ENCODE results near the gene RRM1. TPM values are rescaled to one million over a fixed set of nuclear protein-coding genes. Genes with fewer than 3 reads are reported as not detected.
"Not testable (repeated sequence)": the region's sequence is repeated elsewhere in the genome, so short reads cannot be mapped to it uniquely, and the experiment has no call there.

Gene RRM1
- total and polyA plus RNA-seq, 8 donors, result 16.6 to 100 (median 25.7) TPM

- Histone ChIP-seq H3K9me3 (no peaks in the 10 kb centered on the region), H3K27ac (no peak overlapping the region), H3K27me3 (no peaks in the 10 kb centered on the region), H3K4me1 (no peaks in the 10 kb centered on the region), H3K4me3 (no peak overlapping the region), H3K36me3 (peaks cover 25 to 97% (median 94%) of the 10 kb centered on the region in 4 donors)
- DNase-seq, result no peak
- intact Hi-C loops (cut with DNase I; ENCODE audit: low total_unique reads), result no loop called here
- TF ChIP-seq EP300 (IDR thresholded peaks at IDR 0.05) (no peak), POLR2A (IDR thresholded peaks at IDR 0.05) (no peak), POLR2AphosphoS5 (IDR thresholded peaks at IDR 0.05) (no peak), CTCF (IDR thresholded peaks at IDR 0.05) (no peak)
- WGBS, 5 donors, result 84 to 89% (median 88%) methylated on average over 3 of the region's 3 CpGs
These were observed 23.5 kb downstream of the RRM1 start for GRCh38 chr11:4118107-4118506.

DNA sequence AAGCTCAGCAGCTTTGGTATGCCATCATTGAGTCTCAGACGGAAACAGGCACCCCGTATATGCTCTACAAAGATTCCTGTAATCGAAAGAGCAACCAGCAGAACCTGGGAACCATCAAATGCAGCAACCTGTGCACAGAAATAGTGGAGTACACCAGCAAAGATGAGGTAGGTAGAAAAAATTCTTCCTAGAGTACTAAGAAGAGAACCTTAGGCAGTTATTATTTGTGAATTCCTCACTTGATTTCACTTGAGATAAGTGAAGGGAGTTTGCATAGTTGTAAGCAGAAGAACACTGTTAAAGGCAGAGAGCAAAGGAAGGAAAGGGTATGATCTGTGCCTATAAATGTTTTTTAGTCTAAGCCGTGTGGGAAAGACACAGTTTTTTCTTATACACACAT is 28.6 kb downstream of the RRM1 start:
- TF ChIP-seq POLR2A (IDR thresholded peaks at IDR 0.05), result no peak
- no peak for TF ChIP-seq POLR2AphosphoS5 (IDR thresholded peaks at IDR 0.05)
- no peak for TF ChIP-seq EP300 (IDR thresholded peaks at IDR 0.05)
- TF ChIP-seq CTCF (IDR thresholded peaks at IDR 0.05), result no peak
- Histone ChIP-seq H3K27ac (no peak overlapping the region), H3K9me3 (no peaks in the 10 kb centered on the region), H3K4me3 (no peak overlapping the region), H3K27me3 (no peaks in the 10 kb centered on the region), H3K4me1 (no peaks in the 10 kb centered on the region), H3K36me3 (peaks cover 49 to 100% (median 97%) of the 10 kb centered on the region in 4 donors)
- no peak for DNase-seq
- WGBS, 5 donors, result 95 to 97% (median 96%) methylated on average over 4 of the region's 4 CpGs
- intact Hi-C loops (cut with DNase I; ENCODE audit: low total_unique reads), result no loop called here

- 82 to 97% (median 91%) methylated on average over 6 of the region's 6 CpGs for WGBS, 5 donors
These were observed 30.5 kb downstream of the RRM1 start for GRCh38 chr11:4125141-4125540.

GRCh38 chr11:4127357-4127756 is 32.8 kb downstream of the RRM1 start:
- intact Hi-C loops (cut with DNase I; ENCODE audit: low total_unique reads), result no loop called here
- no peaks in the 10 kb centered on the region for H3K9me3 ChIP-seq
- DNase-seq, result no peak
- no peak overlapping the region for H3K4me3 ChIP-seq
- H3K36me3 ChIP-seq, result peaks cover 39 to 94% (median 92%) of the 10 kb centered on the region in 4 donors
- no peak for TF ChIP-seq POLR2A (IDR thresholded peaks at IDR 0.05)
- no peaks in the 10 kb centered on the region for H3K27me3 ChIP-seq
- H3K4me1 ChIP-seq, result peaks cover 0 to 13% (median 0%) of the 10 kb centered on the region in 4 donors
- 78 to 100% (median 86%) methylated on average over 1 of the region's 1 CpG for WGBS, 5 donors
- H3K27ac ChIP-seq, result no peak overlapping the region

More at GRCh38 chr11:4125141-4125540, 30.5 kb downstream of the RRM1 start:
- no peak for TF ChIP-seq POLR2AphosphoS5 (IDR thresholded peaks at IDR 0.05)
- no peak for TF ChIP-seq POLR2A (IDR thresholded peaks at IDR 0.05)
- TF ChIP-seq CTCF (IDR thresholded peaks at IDR 0.05), result no peak
- no peak for TF ChIP-seq EP300 (IDR thresholded peaks at IDR 0.05)
- H3K4me3 ChIP-seq, result no peak overlapping the region
- no peaks in the 10 kb centered on the region for H3K4me1 ChIP-seq
- H3K9me3 ChIP-seq, result no peaks in the 10 kb centered on the region
- H3K27me3 ChIP-seq, result no peaks in the 10 kb centered on the region
- intact Hi-C loops (cut with DNase I; ENCODE audit: low total_unique reads), result no loop called here
- DNase-seq, result no peak
- H3K36me3 ChIP-seq, result peaks cover 49 to 97% (median 92%) of the 10 kb centered on the region in 4 donors
- H3K27ac ChIP-seq, result no peak overlapping the region

GRCh38 chr11:4130219-4130618 is 35.6 kb downstream of the RRM1 start:
- Histone ChIP-seq H3K4me1 (peaks cover 0 to 13% (median 0%) of the 10 kb centered on the region in 4 donors), H3K36me3 (peaks cover 34 to 93% (median 91%) of the 10 kb centered on the region in 4 donors)
- DNase-seq; H3K4me3 ChIP-seq; intact Hi-C loops (cut with DNase I; ENCODE audit: low total_unique reads); H3K27ac ChIP-seq; H3K27me3 ChIP-seq; H3K9me3 ChIP-seq: not testable (repeated sequence)
- 69 to 86% (median 70%) methylated on average over 4 of the region's 4 CpGs for WGBS, 5 donors

All from stomach (tissue), 9 donors.